DND-41 (cell line): ENCODE results near the gene HENMT1.
"Not testable (repeated sequence)": the region's sequence is repeated elsewhere in the genome, so short reads cannot be mapped to it uniquely, and the experiment has no call there.

Source experiments
- ATAC-seq: fragments of 200-7000 bp; cut with Tn5 transposase; 3 replicates; pipeline ENCODE4 v1.9.1; 2021; ENCODE audit warnings: low read depth; ENCODE audit not compliant: insufficient read depth
- DNase-seq: peaks from one replicate; pipeline ENCODE4 v3.0.0-alpha.2; 2020
- H2AFZ ChIP-seq: 2 replicates; pipeline ENCODE4 v1.6.0; 2012; ENCODE audit warnings: low read depth, low read length
- H3K27ac ChIP-seq: 2 replicates; pipeline ENCODE4 v1.5.1; 2012; ENCODE audit warnings: low read length, inconsistent platforms
- H3K27me3 ChIP-seq: fragments of 200-600 bp; sonication (generic); 2 replicates; pipeline ENCODE4 v1.6.0; 2012; ENCODE audit warnings: low read length, mild to moderate bottlenecking, inconsistent platforms; ENCODE audit not compliant: insufficient read depth, poor library complexity
- H3K36me3 ChIP-seq: 2 replicates; pipeline ENCODE4 v1.5.1; 2012; ENCODE audit warnings: low read length, inconsistent platforms; ENCODE audit not compliant: insufficient read depth
- H3K4me1 ChIP-seq: 2 replicates; pipeline ENCODE4 v1.5.1; 2012; ENCODE audit warnings: mild to moderate bottlenecking, low read length; ENCODE audit not compliant: insufficient read depth
- H3K4me2 ChIP-seq: 2 replicates; pipeline ENCODE4 v1.6.0; 2012; ENCODE audit warnings: mild to moderate bottlenecking, moderate library complexity, low read length, inconsistent platforms; ENCODE audit not compliant: insufficient read depth
- H3K4me3 ChIP-seq, 2 experiments: fragments of 200-600 bp in 1 of 2; shearing (Covaris generic) in 1 of 2; 2 replicates each; pipeline ENCODE4 v1.5.1; 2012 to 2016; ENCODE audit warnings: inconsistent platforms in 2 of 2, low read length in 2 of 2, mild to moderate bottlenecking in 2 of 2, low read depth in 1 of 2, moderate library complexity in 1 of 2
- H3K79me2 ChIP-seq: 2 replicates; pipeline ENCODE4 v1.6.0; 2012; ENCODE audit warnings: low read length, inconsistent platforms; ENCODE audit not compliant: insufficient read depth
- H3K9ac ChIP-seq: 2 replicates; pipeline ENCODE4 v1.6.0; 2012; ENCODE audit warnings: low read depth, mild to moderate bottlenecking, inconsistent platforms, low read length, moderate library complexity
- H3K9me3 ChIP-seq: 2 replicates; pipeline ENCODE4 v1.5.1; 2012; ENCODE audit warnings: low read length, moderate library complexity, mild to moderate bottlenecking, inconsistent platforms; ENCODE audit not compliant: insufficient read depth, severe bottlenecking
- H4K20me1 ChIP-seq: 2 replicates; pipeline ENCODE4 v1.6.0; 2012; ENCODE audit warnings: low read length; ENCODE audit not compliant: insufficient read depth
- CTCF ChIP-seq: IDR thresholded peaks from 2 replicates; pipeline ENCODE4 v1.5.1; 2012; ENCODE audit warnings: borderline replicate concordance, low read length, moderate library complexity, mild to moderate bottlenecking; ENCODE audit not compliant: poor library complexity, severe bottlenecking; ENCODE audit errors: extremely low read depth
- EZH2 ChIP-seq: IDR thresholded peaks from 3 replicates; pipeline ENCODE4 v1.6.1; 2012; ENCODE audit warnings: borderline replicate concordance, low read depth, mild to moderate bottlenecking, moderate library complexity, low read length, inconsistent platforms; ENCODE audit not compliant: severe bottlenecking

Gene HENMT1

GRCh38 chr1:108645564-108646184 is 15.2 kb downstream of the HENMT1 start:
- H4K20me1 ChIP-seq, result no peaks in the 10 kb centered on the region
- H3K27me3 ChIP-seq, result no peaks in the 10 kb centered on the region
- peak overlapping the region; percentile 72 for H2AFZ ChIP-seq
- TF ChIP-seq EZH2, result no peak
- TF ChIP-seq CTCF, result peak; percentile 24
- H3K4me3 ChIP-seq, result peak overlapping the region in 1 of 2 experiments; percentile 50; a peak in 2 of 4 replicates
- H3K36me3 ChIP-seq, result peaks cover 7% of the 10 kb centered on the region; the same call in 1 of the 2 replicates
- H3K9me3 ChIP-seq, result no peaks in the 10 kb centered on the region
- H3K27ac ChIP-seq, result peak overlapping the region; percentile 78
- no peaks in the 10 kb centered on the region for H3K79me2 ChIP-seq
- no peak for DNase-seq
- peaks cover 47% of the 10 kb centered on the region for H3K4me1 ChIP-seq
- H3K9ac ChIP-seq, result peak overlapping the region; percentile 45
- no peak for ATAC-seq
- H3K4me2 ChIP-seq, result peak overlapping the region; percentile 68

GRCh38 chr1:108644984-108645383 is 15.9 kb downstream of the HENMT1 start:
- H3K4me2 ChIP-seq, result peak overlapping the region; percentile 68
- H4K20me1 ChIP-seq, result no peaks in the 10 kb centered on the region
- H3K79me2 ChIP-seq, result no peaks in the 10 kb centered on the region
- H3K9ac ChIP-seq, result peak overlapping the region; percentile 45
- peak overlapping the region in 1 of 2 experiments; percentile 50; a peak in 2 of 4 replicates for H3K4me3 ChIP-seq
- H3K27me3 ChIP-seq, result no peaks in the 10 kb centered on the region
- H3K27ac ChIP-seq, result peak overlapping the region; percentile 78
- ATAC-seq (peak; percentile 78), DNase-seq (peak; percentile 69)
- no peaks in the 10 kb centered on the region for H3K9me3 ChIP-seq
- H3K36me3 ChIP-seq, result peaks cover 7% of the 10 kb centered on the region; the same call in 1 of the 2 replicates
- H3K4me1 ChIP-seq, result peaks cover 54% of the 10 kb centered on the region
- H2AFZ ChIP-seq, result peak overlapping the region; percentile 72
- TF ChIP-seq CTCF (no peak), EZH2 (no peak)

GRCh38 chr1:108643492-108644335 is 17.2 kb downstream of the HENMT1 start:
- no peak for ATAC-seq
- TF ChIP-seq EZH2, result no peak
- TF ChIP-seq CTCF, result peak; percentile 74
- Histone ChIP-seq H3K27me3 (no peaks in the 10 kb centered on the region), H2AFZ (no peak overlapping the region), H3K36me3 (no peaks in the 10 kb centered on the region), H3K9ac (no peak overlapping the region), H3K9me3 (no peaks in the 10 kb centered on the region), H4K20me1 (no peaks in the 10 kb centered on the region), H3K4me3 (no peak overlapping the region), H3K27ac (peak overlapping the region; percentile 78; the same call in 1 of the 2 replicates), H3K79me2 (no peaks in the 10 kb centered on the region), H3K4me2 (no peak overlapping the region), H3K4me1 (peaks cover 61% of the 10 kb centered on the region)
- peak; percentile 49 for DNase-seq

- not testable (repeated sequence) for H3K9ac ChIP-seq, H2AFZ ChIP-seq
Observed at GRCh38 chr1:108640863-108641262, 20.0 kb downstream of the HENMT1 start.

More at GRCh38 chr1:108640863-108641262, 20.0 kb downstream of the HENMT1 start:
- not testable (repeated sequence) for H4K20me1 ChIP-seq, H3K4me3 ChIP-seq, H3K36me3 ChIP-seq, DNase-seq, ATAC-seq, H3K79me2 ChIP-seq, H3K9me3 ChIP-seq, H3K27ac ChIP-seq, H3K27me3 ChIP-seq, H3K4me2 ChIP-seq
- peaks cover 43% of the 10 kb centered on the region for H3K4me1 ChIP-seq
